NCI-H524 (cell line): ENCODE results near the gene NRF1.

ENCODE experiments used
- DNase-seq, 2 experiments: peaks; one replicate each; lab custom pipeline; 2025; lab: John Stamatoyannopoulos, UW

The NRF1 gene

DNA sequence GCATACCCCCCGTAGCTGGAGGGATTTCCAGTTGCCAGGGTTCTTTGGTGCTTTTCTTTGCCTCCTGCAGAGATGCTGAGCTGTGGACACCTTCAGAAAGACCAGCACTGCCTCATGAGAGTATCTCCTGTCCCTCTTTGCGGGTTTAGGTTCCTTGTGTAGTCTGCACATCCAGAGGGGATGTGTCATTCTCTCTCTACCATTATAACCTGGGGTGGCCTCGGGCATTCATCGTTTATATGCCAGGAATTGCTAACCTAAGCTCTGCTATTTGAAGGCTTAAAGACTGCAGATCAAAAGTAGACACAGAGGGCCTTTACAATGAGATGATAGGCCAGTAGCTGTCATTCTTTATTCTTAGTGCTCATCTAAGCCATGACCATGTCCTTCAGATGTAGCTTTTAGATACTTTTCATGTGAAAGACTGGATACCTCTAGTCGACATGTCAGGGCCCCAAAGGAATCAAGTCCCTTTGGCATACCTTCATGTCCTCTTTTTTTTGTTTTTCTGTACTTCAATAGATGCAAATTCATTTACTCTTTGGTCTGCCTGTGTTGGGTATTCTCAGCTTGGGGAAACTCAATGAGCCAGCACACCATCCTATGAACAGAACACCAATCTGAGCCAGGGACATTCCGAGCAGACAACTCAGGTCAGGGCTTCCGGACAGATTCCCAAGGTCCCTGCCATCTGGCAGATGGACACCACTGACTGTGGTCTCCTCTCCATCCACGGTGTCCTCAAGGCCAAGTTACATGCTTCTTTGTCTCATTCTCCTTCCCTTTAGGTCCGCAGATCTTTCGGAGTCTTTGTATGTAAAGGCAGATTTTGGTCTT is 129.3 kb downstream of the NRF1 start:
- DNase-seq: no peak

- DNase-seq: peak in 1 of 2 experiments; percentile 61
These were observed 130.3 kb downstream of the NRF1 start for GRCh38 chr7:129741743-129742213.

GRCh38 chr7:129742256-129742655 is 130.7 kb downstream of the NRF1 start:
- DNase-seq: no peak

GRCh38 chr7:129746857-129747529 is 135.5 kb downstream of the NRF1 start:
- no peak for DNase-seq

GRCh38 chr7:129748356-129749109 is 137.0 kb downstream of the NRF1 start:
- DNase-seq: no peak

- DNase-seq: no peak
These were observed 138.6 kb downstream of the NRF1 start for GRCh38 chr7:129750091-129750490.

DNA sequence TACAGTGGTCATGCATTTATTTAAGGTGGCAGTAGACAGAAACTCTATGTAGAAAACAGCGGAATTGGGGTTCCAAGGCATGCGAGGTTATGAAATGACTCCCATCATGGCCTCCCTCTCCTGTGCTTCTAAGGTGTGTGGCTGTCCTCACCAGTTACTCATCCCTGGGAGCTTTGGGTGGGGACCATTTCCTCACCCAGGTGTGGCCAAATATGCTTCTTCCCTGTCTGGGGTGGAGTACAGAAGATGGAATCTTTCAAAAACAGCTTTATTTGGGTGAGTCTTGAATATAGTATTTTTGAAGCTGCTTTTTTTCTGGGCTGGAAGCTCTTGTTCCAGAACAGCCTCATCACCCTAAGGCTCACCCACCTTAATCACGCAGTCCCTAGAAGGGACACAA is 139.0 kb downstream of the NRF1 start:
- no peak for DNase-seq

- no peak for DNase-seq
These were observed 140.4 kb downstream of the NRF1 start for GRCh38 chr7:129751916-129752315.

DNA sequence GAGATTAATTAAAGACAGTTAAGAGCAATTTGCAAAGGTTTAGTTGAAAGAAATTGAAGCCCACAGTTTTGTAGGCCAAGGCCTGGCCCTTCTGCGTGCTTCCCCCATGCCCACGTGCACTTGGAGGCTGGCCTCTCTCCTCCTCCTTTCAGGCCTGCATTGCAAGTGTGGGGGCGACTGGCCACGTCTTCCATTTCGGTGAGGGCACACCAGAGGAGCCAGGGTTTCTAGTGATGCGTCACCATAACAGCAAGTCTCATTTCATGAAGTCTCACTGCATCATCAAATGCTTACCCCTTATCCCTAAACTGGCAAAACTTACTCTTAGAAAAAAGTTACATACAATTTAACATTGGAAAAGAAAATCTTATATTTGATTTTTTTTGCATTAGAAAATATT is 141.2 kb downstream of the NRF1 start:
- no peak for DNase-seq

GRCh38 chr7:129754406-129754805 is 142.9 kb downstream of the NRF1 start:
- DNase-seq: no peak

- DNase-seq: no peak
These were observed 146.5 kb downstream of the NRF1 start for GRCh38 chr7:129757991-129758390.

DNA sequence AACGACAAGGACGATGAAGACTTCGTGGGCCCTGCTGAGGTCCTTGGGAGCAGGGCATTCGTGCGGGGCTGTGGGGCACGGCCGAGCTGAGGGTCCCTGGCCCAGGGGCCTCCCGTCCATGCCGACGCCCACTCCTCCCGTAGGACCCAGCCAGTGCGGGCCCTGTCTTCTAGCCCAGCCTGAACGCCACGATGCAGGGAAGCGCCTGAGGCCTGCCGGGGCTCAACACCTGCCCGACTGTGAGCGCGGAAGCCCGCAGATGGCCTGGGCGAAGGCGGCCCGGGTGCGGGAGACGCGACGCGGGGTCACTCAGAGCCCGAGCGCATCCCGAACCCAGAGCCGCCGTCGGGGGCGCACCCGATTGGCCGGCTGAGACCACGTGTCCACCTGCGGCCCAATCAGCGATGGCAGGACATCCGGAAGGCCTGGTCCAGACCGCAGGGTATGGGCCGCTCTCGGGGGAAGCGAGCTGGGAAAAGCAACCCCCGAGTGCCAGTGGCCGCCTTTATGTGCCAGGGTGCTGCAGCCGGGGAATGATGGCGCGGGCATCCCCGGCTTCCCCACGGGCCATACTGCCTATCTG is 151.0 kb downstream of the NRF1 start:
- no peak for DNase-seq

DNA sequence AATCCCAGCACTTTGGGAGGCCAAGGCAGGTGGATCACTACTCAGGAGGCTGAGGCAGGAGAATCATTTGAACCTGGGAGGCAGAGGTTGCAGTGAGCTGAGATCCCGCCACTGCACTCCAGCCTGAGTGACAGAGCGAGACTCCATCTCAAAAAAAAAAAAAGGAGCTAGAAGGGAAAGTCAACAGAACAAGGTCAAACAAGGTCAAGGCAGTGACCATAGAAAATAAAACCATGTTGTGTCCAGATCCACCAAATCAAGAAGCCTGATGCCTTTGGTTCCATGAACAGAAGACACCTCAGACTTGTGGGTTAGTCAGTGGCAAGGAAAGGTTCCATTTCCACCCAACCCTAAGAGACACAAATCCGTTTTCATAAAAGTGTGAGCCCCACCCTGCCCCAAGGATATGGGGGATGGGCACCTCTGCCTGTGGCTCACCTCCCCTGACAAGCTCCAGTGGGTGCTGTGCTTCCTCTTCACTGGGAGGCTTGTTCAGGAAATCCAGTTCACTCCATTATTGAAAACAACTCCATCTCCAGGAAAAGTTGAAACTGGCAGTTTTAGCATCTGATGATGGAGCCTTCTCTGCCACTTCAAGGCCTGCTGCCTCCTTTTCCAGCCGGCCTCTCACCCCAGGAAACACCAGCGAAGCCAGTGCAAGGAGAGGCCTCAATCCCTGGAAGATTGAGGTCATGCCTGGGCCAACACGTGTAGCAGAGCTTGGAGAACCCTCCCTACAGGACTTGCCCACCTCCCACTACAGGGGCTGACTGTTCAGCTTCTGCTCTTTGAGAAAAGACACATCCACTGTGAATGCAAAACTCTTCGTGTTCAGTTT is 152.9 kb downstream of the NRF1 start:
- DNase-seq: no peak

DNA sequence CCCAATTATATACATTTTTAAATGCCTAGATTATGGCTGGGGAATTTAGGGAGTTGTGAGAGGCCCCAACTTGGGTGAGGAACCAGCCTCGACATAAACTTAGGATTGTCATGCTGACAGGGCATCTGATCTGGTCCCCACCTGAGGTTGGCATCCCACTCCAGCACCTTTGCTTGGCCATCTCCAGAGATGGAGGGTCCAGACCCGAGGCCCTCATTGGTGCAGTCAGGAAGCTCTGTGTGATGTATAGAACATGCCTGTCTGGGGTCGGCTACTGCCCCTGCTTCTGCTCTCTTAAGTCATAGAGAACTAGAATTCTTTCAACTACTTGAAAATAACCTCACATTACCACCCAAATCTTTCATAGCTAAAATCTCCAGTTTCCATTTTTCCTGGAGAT is 153.8 kb downstream of the NRF1 start:
- no peak for DNase-seq

GRCh38 chr7:129767120-129768015 is 155.8 kb downstream of the NRF1 start:
- no peak for DNase-seq

DNA sequence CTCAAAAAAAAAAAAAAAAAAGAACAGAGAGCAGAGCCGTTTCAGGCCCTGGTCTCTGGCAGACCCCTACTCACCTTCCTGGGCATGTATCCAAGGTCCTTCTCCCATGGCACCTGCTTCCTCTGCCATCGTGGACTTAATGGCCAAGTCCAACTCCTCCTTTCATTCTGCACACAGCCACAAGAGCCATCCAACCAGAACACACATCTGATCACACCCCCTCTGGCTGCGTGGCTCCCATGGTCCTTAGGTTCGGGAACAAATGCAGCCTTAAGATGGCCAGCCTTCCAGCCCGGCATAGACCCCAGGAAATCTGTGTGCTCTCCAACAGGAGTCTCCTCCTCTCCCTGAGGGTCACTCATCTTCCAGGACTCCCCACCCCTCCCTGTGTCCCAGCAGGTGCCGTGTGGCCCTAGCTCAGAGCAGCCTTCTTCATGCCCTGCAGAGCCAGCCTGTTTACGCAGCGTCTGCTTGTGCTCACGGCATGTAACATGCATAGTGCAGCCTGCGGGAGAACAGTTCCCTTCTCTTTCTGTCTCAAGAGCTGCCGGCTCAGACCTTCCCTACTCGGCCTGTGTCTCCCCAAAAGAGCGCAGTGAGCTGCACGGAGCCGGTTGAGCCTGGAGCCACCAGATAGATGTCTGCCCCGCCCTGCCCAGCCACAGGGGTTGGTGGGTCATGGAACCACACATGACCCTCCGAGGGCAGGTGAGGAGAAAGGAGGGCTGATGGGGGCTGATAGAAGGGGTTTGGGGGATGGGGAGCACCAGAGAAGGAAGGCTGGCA is 157.3 kb downstream of the NRF1 start:
- no peak for DNase-seq

- no peak for DNase-seq
These were observed 157.9 kb downstream of the NRF1 start for GRCh38 chr7:129769400-129769774.

GRCh38 chr7:129769866-129770808 is 158.6 kb downstream of the NRF1 start:
- no peak for DNase-seq
